Hematopoietic multipotent progenitor cell (in vitro differentiated cells): ENCODE results near the gene COL8A2. TPM values are rescaled to one million over a fixed set of nuclear protein-coding genes. Genes with fewer than 3 reads are reported as not detected.

Source experiments
- DNase-seq, 3 donors: peaks; one replicate each; pipeline ENCODE4 v3.0.0-alpha.2; 2011 to 2015; ENCODE audit warnings: low read depth in 2 of 3, low spot score in 2 of 3
- total RNA-seq: library from RNA; depleted of rRNA; stranded (reverse); fragments of >200 nt; gene quantifications from one replicate; pipeline ENCODE4 v1.2.3, GENCODE V29; 2012

Gene COL8A2
- total RNA-seq, 1 donor = 0.81 TPM

DNA sequence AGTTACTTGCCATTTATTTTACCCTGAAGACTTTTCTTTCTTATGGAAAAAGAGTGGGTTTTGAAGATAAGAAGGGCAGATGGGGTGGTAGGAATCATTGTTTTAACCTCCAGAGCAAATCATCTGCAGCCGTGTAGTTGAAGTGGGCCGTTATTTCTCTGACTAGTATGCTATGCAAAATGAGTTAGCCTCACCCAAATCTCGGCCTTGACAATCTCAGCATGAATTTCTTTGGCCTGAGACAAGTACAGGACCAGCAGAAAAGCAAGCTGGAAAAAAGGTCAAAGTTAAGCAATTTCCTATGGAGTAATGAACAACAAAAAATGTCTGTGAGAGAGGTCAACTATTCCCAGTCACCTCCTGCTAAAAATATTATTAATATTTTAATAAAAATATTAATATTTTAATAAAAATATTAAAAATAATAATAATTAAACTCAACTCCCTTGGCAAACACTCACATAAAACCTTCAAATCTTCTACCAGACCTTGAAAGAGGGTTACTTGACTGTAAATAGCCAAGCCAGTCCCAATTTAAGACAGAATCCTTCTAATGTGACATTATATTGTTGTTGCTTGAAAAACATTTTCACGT lies 47.9 kb downstream of the COL8A2 start:
- no peak for DNase-seq

DNA sequence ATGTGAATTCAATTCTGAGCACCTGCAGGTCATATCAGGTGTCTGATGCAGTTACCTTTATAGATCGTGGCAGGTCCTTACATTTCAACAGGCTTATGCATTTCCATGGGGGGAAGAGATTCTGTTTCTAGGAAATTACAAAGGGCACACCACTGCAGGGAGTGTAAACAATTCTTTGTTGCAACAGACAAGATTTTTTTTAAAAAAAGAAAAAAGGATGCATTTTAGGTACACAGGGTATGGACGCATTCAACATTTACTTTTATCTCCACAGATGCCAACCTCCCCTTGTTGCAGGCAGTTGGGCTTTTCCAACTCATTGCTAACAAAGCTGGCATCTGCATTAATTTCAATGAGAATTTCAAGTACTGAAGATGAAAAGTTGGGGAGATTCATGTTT lies 54.7 kb downstream of the COL8A2 start:
- no peak for DNase-seq

DNA sequence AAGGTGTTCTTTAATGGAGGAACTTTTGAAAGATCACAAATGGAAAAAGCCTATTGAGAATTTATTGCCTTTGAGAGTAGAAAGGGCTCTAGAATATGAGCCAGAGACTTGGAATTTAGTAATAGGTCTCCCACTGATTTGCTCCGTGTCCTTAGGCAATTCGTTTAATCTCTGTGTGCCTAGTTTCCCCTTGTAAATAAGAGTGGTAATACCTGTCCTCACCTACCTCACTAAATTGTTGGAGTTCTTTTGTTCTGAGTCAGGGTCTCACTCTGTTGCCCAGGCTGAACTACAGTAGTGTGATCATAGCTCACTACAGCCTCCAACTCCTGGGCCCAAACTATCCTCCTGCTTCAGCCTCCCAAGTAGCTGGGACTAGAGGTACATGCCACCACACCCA lies 56.2 kb downstream of the COL8A2 start:
- DNase-seq = no peak

DNA sequence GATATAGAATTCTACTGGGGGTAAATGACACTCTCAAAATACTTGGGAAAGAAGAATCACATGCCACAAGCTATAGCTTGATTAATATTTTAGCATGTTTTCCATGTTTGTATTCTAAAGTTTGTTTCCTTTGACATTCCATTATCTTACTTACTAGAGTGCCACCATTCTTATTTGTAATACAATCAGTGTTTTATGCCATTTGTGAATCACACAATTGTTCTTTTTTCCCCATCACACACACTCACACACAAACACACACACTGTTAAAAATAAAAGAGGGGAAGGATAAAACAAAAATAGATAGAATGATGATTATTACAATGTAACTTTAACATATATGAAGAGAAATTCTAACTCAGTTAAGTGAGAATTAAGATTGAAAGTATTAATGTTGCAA lies 57.2 kb downstream of the COL8A2 start:
- no peak for DNase-seq

DNA sequence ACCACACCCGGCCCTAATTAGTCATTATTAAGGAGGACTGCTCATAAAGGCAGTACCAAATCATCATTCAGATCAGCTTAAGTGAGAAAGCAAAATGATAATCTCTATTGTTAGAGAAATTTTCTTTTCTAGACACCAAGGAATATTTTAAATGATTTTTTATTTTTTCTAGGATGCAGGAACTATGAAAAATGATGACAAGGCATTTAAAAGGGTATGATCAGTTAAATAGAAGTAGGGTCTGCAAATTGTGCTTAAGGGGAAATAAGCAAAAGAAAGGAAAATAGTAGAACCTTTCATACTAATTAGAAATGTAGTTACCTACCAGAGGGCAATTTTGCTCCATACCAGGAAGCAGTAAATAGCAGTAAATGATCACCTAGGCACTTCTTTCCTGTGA lies 62.7 kb downstream of the COL8A2 start:
- DNase-seq = no peak

DNA sequence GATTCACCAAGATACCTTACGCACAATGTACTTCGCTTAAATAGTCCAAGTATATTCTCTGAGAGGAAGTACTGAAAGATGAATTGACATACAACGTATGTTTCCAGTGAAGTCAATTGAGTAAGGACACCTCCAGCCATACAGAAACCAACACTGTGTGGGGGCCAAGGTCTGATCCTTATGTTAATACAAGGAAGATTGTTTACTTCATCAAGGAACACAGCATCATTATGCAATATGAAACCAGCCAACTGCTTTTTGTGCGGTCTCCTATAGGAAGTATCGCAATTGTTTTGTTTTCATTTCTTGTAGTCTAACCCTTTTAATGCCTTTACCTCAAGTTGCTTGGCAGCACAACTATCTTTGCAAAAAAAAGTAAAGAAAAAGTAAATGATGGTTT lies 69.3 kb downstream of the COL8A2 start:
- no peak for DNase-seq

DNA sequence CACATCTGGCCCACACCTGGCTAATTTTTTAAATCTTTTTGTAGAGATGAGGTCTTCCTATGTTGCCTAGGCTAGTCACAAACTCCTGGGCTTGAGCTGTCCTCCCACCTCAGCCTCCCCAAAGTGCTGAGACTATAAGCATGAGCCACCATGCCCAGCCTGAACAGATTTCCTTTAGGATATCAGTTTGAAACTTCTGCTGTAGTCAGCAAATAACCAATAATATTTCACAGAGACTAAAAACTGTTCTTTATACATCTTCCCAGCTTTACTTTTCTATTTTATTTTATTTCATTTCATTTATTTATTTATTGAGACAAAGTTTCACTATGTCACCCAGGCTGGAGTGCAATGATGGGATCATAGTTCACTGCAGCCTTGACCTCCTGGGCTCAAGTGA lies 71.0 kb downstream of the COL8A2 start:
- no peak for DNase-seq

DNA sequence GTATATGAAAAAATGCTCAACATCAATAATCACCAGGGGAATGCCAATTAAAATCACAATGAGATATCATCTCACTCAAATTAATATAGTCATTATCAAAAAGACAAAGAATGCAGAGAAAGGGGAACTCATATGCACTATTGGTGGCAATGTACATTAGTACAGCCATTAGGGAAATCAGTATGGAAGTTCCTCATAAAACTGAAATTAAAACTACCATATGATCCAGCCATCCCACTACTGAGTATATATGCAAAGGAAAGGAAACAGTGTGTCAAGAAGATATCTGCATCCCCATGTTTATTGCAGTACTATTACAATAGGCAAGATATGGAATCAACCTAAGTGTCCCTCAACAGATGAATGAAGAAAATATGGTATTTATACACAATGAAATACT lies 73.2 kb downstream of the COL8A2 start:
- DNase-seq = no peak

Other genes with a start within 250 kb of the COL8A2 start
- gene AGO1, start 242.0 kb downstream of the COL8A2 start, total RNA-seq = 39.3 TPM
- 17.2 TPM for gene AGO3, start 194.1 kb downstream of the COL8A2 start, total RNA-seq
- gene TEKT2, start 41.1 kb downstream of the COL8A2 start, total RNA-seq = 4.8 TPM
- 42.5 TPM for gene ADPRS, start 36.3 kb downstream of the COL8A2 start, total RNA-seq
- 40.1 TPM for gene TRAPPC3, start 24.3 kb upstream of the COL8A2 start, total RNA-seq
- 105 TPM for gene MAP7D1, start 30.9 kb upstream of the COL8A2 start, total RNA-seq
- 42.8 TPM for gene THRAP3, start 99.2 kb upstream of the COL8A2 start, total RNA-seq
- gene SH3D21, start 181.1 kb upstream of the COL8A2 start, total RNA-seq = 7.5 TPM
- gene EVA1B, start 198.4 kb upstream of the COL8A2 start, total RNA-seq = 143 TPM